ENCODE results near the gene LRRC8B.

The LRRC8B gene

GRCh38 chr1:89599332-89599630, 74.7 kb downstream of the LRRC8B start:
- H3K27ac ChIP-seq, result no peak overlapping the region
- TF ChIP-seq, protein P1, sequence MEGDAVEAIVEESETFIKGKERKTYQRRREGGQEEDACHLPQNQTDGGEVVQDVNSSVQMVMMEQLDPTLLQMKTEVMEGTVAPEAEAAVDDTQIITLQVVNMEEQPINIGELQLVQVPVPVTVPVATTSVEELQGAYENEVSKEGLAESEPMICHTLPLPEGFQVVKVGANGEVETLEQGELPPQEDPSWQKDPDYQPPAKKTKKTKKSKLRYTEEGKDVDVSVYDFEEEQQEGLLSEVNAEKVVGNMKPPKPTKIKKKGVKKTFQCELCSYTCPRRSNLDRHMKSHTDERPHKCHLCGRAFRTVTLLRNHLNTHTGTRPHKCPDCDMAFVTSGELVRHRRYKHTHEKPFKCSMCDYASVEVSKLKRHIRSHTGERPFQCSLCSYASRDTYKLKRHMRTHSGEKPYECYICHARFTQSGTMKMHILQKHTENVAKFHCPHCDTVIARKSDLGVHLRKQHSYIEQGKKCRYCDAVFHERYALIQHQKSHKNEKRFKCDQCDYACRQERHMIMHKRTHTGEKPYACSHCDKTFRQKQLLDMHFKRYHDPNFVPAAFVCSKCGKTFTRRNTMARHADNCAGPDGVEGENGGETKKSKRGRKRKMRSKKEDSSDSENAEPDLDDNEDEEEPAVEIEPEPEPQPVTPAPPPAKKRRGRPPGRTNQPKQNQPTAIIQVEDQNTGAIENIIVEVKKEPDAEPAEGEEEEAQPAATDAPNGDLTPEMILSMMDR (conservative IDR thresholded peaks at IDR 0.05), result peak; percentile 58

DNA sequence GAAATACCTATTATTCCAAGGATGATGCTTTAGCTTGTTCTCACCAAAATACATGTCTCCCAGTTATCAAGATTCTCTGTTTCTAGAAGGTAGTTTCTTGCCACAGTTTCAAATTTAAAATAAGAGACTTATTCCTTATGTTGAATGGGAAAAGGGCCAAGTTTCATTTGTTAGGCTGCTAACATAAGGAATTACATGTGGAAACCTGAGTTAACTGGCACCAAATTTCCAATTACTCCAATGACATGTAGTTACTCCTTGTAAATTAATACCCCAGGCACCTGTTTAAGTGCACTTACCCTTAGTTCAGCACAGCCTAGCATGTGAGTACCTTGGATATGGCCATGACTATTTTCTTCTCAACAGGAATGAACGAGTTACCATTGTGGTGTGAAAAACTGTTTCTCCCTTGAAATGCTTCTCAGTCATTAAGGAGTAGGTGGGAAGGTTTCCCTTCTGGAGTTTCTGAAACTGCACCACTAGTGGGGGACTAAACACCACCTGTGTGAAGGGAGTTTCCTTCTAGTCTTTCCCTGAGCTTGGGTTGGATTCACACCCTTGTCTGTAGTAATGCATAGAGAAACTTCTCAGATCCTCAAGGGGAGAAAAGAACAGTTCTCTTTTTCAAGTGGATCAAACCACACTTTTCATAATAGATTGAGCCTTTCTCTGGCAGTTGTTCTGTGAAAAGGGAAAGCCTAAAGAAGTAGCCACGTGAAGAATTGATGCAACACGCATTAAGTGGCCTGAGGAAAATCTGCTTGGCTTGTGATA, 76.0 kb downstream of the LRRC8B start:
- TF ChIP-seq, protein P1 (conservative IDR thresholded peaks at IDR 0.05), result no peak
- no peak overlapping the region for H3K27ac ChIP-seq

DNA sequence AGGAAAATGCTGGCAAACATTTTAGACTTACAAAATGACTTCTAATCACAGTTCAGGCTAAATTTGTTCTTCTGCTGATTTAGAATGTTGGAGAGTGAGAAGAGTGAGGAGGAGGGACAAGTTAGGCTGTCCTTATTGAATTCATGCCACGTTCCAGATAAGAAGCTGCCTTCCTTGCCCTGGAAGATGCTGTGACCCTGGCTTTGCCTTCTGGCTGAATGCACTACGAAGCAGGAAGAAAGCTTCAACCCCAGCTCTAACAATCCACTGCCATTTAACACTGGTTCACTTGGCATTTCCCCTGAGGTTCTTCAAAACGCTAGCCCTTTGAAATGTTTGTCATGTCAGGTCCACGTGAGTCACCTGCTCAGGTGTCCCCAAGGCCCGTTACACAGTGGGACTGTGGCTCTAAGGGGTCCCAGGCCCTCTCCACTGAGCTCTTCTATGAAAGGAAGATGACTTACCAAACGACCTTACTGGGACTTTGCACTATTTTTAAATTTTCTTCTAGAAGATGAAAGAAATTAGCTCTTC, 78.3 kb downstream of the LRRC8B start:
- H3K27ac ChIP-seq, result no peak overlapping the region
- TF ChIP-seq, protein P1 (conservative IDR thresholded peaks at IDR 0.05), result no peak

- TF ChIP-seq, protein P1 (conservative IDR thresholded peaks at IDR 0.05), result no peak
- H3K27ac ChIP-seq, result no peak overlapping the region
Observed at GRCh38 chr1:89603651-89604413, 79.2 kb downstream of the LRRC8B start.

DNA sequence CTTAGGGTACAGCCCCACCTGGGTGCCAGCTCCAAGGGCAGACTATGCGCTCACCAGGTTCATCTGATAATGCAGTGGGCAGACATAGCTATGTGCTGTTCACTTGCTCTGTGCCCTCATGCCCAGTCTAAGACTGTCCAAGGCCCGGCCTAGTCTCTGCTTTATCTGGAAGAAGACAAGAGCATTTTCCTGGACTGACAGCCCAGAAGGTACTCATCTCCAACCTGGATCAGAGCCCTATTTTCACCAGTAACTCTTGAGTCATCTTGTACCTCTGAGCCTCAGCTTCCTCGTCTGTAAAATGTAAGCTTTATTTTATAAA, 79.7 kb downstream of the LRRC8B start:
- H3K27ac ChIP-seq, result no peak overlapping the region
- TF ChIP-seq, protein P1 (conservative IDR thresholded peaks at IDR 0.05), result no peak

GRCh38 chr1:89605692-89606091, 81.1 kb downstream of the LRRC8B start:
- H3K27ac ChIP-seq, result no peak overlapping the region
- TF ChIP-seq, protein P1 (conservative IDR thresholded peaks at IDR 0.05), result no peak

DNA sequence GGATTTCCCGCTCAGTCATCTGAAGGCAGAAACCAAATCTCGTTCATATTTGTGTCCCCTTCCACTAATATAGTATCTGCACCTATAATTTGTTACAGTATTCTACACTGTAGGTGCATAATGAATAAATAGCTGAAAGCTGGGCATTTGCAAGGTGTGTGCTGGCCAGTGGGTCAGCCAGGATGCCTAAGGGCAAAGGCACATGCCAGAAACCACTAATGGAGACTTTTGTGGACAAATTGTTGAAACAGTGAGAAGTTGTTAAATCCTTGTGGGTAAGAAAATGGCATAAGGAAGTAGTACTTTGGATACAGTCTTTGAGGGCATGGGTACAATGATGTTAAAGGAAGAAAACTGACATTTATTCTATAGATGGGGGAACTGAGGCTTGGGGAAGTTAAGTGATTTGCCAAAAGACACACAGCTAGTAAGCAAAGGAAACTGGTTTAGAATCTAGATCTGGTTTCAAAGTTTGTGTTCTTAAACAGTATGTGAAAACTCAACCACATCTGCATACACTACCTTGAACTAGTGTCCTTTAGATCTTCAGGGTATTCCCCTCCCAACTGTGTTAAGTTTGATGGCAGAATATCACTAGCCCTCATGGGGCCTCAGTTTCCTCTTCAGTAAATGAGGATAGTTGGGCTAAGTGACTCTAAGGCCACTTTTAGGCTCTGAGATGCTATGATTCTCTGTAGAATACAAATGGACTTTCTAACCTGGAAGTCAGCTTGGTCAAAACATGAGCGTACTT, 81.8 kb downstream of the LRRC8B start:
- no peak overlapping the region for H3K27ac ChIP-seq
- TF ChIP-seq, protein P1 (conservative IDR thresholded peaks at IDR 0.05), result no peak

All from VCaP (cell line).